WTC11 (cell line): ENCODE measurements around the gene PRRT1. TPM values are rescaled to one million over a fixed set of nuclear protein-coding genes. Genes with fewer than 3 reads are reported as not detected.
A peak's percentile ranks its signal among the peaks of the same experiment; 100 is the strongest.

Source experiments
- ATAC-seq: fragments of 200-7000 bp; cut with Tn5 transposase; 2 replicates; pipeline ENCODE4 v1.10.0; 2021; ENCODE audit warnings: mild to moderate bottlenecking, moderate library complexity
- CTCF ChIA-PET: fragments of 300-600 bp; sonication (Branson Sonifier 250); formaldehyde crosslinking; loops from one replicate; lab custom pipeline; 2021; ENCODE audit warnings: antibody characterized with exemption; lab: Charles Lee
- POLR2A ChIA-PET: fragments of 350-600 bp; sonication (Branson Sonifier 250); formaldehyde crosslinking; loops from one replicate; lab custom pipeline; 2021; ENCODE audit warnings: antibody characterized with exemption; lab: Charles Lee
- DNase-seq: peaks from one replicate; pipeline ENCODE4 v3.0.0; 2021; ENCODE audit warnings: low spot score
- H3K27ac Mint-ChIP-seq: 2 replicates; pipeline ENCODE4 v1.8.0; 2021; ENCODE audit warnings: mixed read lengths
- H3K27me3 Mint-ChIP-seq: 2 replicates; pipeline ENCODE4 v1.8.0; 2021; ENCODE audit warnings: low read depth, mild to moderate bottlenecking, moderate library complexity, mixed read lengths
- H3K36me3 Mint-ChIP-seq: 2 replicates; pipeline ENCODE4 v1.8.0; 2021; ENCODE audit warnings: mixed read lengths
- H3K4me1 Mint-ChIP-seq: 2 replicates; pipeline ENCODE4 v1.8.0; 2022; ENCODE audit warnings: mixed read lengths
- H3K4me3 Mint-ChIP-seq: 2 replicates; pipeline ENCODE4 v1.8.0; 2021; ENCODE audit warnings: mild to moderate bottlenecking, moderate library complexity, mixed read lengths
- H3K9me3 Mint-ChIP-seq: 2 replicates; pipeline ENCODE4 v1.8.0; 2021; ENCODE audit warnings: mixed read lengths
- ESRRA ChIP-seq: sonication (generic); formaldehyde crosslinking; IDR thresholded peaks from 2 replicates; pipeline ENCODE4 v1.8.1; 2022; ENCODE audit warnings: mild to moderate bottlenecking, missing genetic modification reagents, borderline replicate concordance
- FOXK1 ChIP-seq: sonication (generic); formaldehyde crosslinking; IDR thresholded peaks from 2 replicates; pipeline ENCODE4 v1.8.0; 2022; ENCODE audit warnings: mild to moderate bottlenecking, moderate library complexity, missing genetic modification reagents
- IRF1 ChIP-seq: sonication (generic); formaldehyde crosslinking; IDR thresholded peaks from 2 replicates; pipeline ENCODE4 v1.8.0; 2023; ENCODE audit warnings: missing genetic modification reagents
- IRF2 ChIP-seq: sonication (generic); formaldehyde crosslinking; IDR thresholded peaks from 2 replicates; pipeline ENCODE4 v1.8.0; 2022; ENCODE audit warnings: low read depth, missing genetic modification reagents, borderline replicate concordance
- MXD4 ChIP-seq: fragments of 250-450 bp; sonication (Bioruptor Pico); IDR thresholded peaks from 2 replicates; pipeline ENCODE4 v1.8.0; 2021; ENCODE audit warnings: mild to moderate bottlenecking, moderate library complexity, borderline replicate concordance
- NFATC4 ChIP-seq: fragments of 250-450 bp; sonication (Bioruptor Pico); IDR thresholded peaks from 2 replicates; pipeline ENCODE4 v1.9.0; 2021; ENCODE audit warnings: mild to moderate bottlenecking
- SMAD3 ChIP-seq: sonication (generic); formaldehyde crosslinking; IDR thresholded peaks from 2 replicates; pipeline ENCODE4 v1.8.0; 2022; ENCODE audit warnings: missing genetic modification reagents, mild to moderate bottlenecking, borderline replicate concordance
- TEAD1 ChIP-seq: sonication (generic); formaldehyde crosslinking; IDR thresholded peaks from 2 replicates; pipeline ENCODE4 v1.8.0; 2022; ENCODE audit warnings: mild to moderate bottlenecking, missing genetic modification reagents
- ZNF138 ChIP-seq: sonication (generic); formaldehyde crosslinking; conservative IDR thresholded peaks from 2 replicates; pipeline ENCODE4 v1.8.1; 2022; ENCODE audit warnings: mild to moderate bottlenecking, moderate library complexity, missing genetic modification reagents
- ZNF263 ChIP-seq: sonication (generic); formaldehyde crosslinking; IDR thresholded peaks from 2 replicates; pipeline ENCODE4 v1.8.1; 2022; ENCODE audit warnings: low read depth, mild to moderate bottlenecking, moderate library complexity, missing genetic modification reagents
- ZNF281 ChIP-seq: sonication (generic); formaldehyde crosslinking; IDR thresholded peaks from 2 replicates; pipeline ENCODE4 v1.8.0; 2023; ENCODE audit warnings: mild to moderate bottlenecking, missing genetic modification reagents
- ZNF317 ChIP-seq: sonication (generic); formaldehyde crosslinking; IDR thresholded peaks from 2 replicates; pipeline ENCODE4 v1.8.1; 2023; ENCODE audit warnings: low read depth, mild to moderate bottlenecking, moderate library complexity, missing genetic modification reagents, borderline replicate concordance
- ZNF671 ChIP-seq: fragments of 250-450 bp; sonication (Bioruptor Pico); IDR thresholded peaks from 2 replicates; pipeline ENCODE4 v1.8.0; 2021; ENCODE audit warnings: mild to moderate bottlenecking
- total RNA-seq: library from RNA; stranded (reverse); gene quantifications from 3 replicates; pipeline ENCODE4 v1.2.3, GENCODE V29; 2021
- TF ChIP-seq, protein P1 (sequence below): sonication (generic); formaldehyde crosslinking; IDR thresholded peaks from 2 replicates; pipeline ENCODE4 v1.8.1; 2022; ENCODE audit warnings: mild to moderate bottlenecking, missing genetic modification reagents, moderate library complexity, borderline replicate concordance

PRRT1 gene
- total RNA-seq, 1 experiment from 2014 or later: 1.6 TPM

GRCh38 chr6:32109765-32110160 lies 42.0 kb downstream of the PRRT1 start (continued):
- TF ChIP-seq, protein P1, sequence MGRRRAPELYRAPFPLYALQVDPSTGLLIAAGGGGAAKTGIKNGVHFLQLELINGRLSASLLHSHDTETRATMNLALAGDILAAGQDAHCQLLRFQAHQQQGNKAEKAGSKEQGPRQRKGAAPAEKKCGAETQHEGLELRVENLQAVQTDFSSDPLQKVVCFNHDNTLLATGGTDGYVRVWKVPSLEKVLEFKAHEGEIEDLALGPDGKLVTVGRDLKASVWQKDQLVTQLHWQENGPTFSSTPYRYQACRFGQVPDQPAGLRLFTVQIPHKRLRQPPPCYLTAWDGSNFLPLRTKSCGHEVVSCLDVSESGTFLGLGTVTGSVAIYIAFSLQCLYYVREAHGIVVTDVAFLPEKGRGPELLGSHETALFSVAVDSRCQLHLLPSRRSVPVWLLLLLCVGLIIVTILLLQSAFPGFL (CRISPR knock-in tag): no peak
- TF ChIP-seq ZNF317 (CRISPR knock-in tag) (no peak), SMAD3 (no peak), MXD4 (CRISPR knock-in tag) (no peak), IRF2 (CRISPR knock-in tag) (no peak), ZNF138 (CRISPR knock-in tag) (no peak), ZNF281 (CRISPR knock-in tag) (no peak)

DNA sequence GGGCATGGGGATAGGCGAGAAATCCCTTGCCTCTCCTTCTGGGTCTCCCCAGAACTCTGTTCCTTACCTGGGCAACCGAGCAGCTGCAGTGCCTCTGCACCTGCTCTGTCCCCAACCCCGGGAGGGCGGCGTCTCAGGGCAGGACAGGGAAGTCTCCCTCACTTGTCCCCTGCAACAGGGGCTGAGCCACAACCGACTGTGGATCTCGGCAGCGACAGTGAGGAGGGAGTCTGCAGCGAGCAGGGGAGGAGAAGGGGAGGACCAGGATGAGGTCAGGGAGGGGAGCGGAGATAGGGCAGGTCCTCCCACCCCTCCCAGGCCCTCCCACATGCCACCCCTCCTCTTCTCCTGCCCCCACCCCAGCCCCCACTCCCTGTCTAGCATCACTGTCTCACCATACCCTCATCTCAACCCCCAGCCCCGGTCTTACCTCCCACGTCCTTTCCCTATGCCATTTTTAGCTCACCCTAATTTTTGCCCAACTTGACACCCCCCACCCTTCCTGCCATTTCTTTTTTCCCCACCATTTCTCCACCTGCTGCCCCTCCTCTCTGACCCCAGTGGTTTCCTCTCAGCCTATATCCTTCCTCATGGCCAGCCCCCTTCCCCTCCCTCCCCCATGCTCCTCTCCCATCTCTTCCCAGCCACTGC lies 42.5 kb downstream of the PRRT1 start, which contains the start of gene TNXB:
TNXB (minus strand) TSS at position 225 of the 651 bp plus-strand sequence. CDS start 11,140 bp downstream, outside the sequence.
- no peaks in the 10 kb centered on the region for H3K9me3 Mint-ChIP-seq

GRCh38 chr6:32108727-32109113 lies 43.0 kb downstream of the PRRT1 start:
- H3K27me3 Mint-ChIP-seq: peaks cover 23% of the 10 kb centered on the region
- ATAC-seq (no peak), DNase-seq (no peak)
- no peaks in the 10 kb centered on the region for H3K36me3 Mint-ChIP-seq
- no peak overlapping the region for H3K4me3 Mint-ChIP-seq
- H3K27ac Mint-ChIP-seq: no peak overlapping the region
- peaks cover 20% of the 10 kb centered on the region for H3K4me1 Mint-ChIP-seq
- H3K9me3 Mint-ChIP-seq: no peaks in the 10 kb centered on the region
- ChIA-PET POLR2A (interaction anchor here (0.8 kb wide), 1 partner anchor 21 kb away, joined by 4 read pairs; the partner anchor contains the start of gene FKBPL), CTCF (interaction anchor here (1.3 to 3.4 kb wide), 7 partner anchors 9 to 61 kb away, joined by 5 to 20 read pairs (median 6); no protein-coding TSS in a partner anchor)
- TF ChIP-seq NFATC4: no peak
- no peak for TF ChIP-seq ZNF317 (CRISPR knock-in tag)
- no peak for TF ChIP-seq ESRRA (CRISPR knock-in tag)
- TF ChIP-seq FOXK1 (CRISPR knock-in tag): no peak

More for the DNA sequence above, 42.5 kb downstream of the PRRT1 start, which contains the start of gene TNXB:
- H3K36me3 Mint-ChIP-seq: no peaks in the 10 kb centered on the region
- TF ChIP-seq FOXK1 (CRISPR knock-in tag) (no peak), ZNF263 (peak; percentile 62; the same call in 1 of the 2 replicates)
- H3K27me3 Mint-ChIP-seq: peaks cover 23% of the 10 kb centered on the region
- no peak within 1 kb of the TSS for H3K27ac Mint-ChIP-seq
- no peak for DNase-seq
- ChIA-PET CTCF (interaction anchor here (0.6 to 3.4 kb wide), 10 partner anchors 8 to 86 kb away, joined by 3 to 20 read pairs (median 6); no protein-coding TSS in a partner anchor), POLR2A (interaction anchor here (0.5 to 0.8 kb wide), 4 partner anchors 10 to 863 kb away, joined by 3 to 6 read pairs (median 4); partner anchors contain the start of gene FKBPL)
- H3K4me3 Mint-ChIP-seq: no peak within 1 kb of the TSS
- peaks cover 20% of the 10 kb centered on the region for H3K4me1 Mint-ChIP-seq
- peak; percentile 6 for ATAC-seq

DNA sequence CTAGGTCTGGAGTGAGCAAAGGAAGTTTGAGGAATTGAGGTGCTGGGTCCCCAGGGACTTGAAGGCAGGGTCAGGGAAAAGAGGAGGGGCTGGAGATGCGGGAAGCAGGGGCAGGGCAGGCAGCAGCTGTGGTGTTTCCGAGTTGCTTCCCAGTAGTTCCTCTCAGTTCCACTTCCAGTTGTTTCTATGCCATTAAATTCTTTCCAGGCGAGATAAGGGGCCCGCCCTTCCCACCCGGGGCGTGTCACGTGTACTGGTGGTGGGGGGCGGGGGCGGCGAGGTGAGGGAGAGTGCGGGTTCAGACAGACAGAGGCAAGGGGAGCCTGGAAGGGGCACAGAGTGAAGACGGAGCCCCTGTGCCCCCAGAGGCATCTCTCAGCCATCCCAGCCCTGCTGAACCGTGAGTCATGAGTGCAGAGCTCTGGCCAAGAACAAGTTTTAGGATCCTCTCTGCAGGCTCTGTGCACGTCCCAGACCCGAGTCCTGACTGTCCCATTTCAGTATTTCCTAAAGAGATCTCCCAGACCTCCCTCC lies 43.6 kb downstream of the PRRT1 start:
- Mint-ChIP-seq H3K27ac (no peak overlapping the region), H3K27me3 (peaks cover 26% of the 10 kb centered on the region), H3K36me3 (no peaks in the 10 kb centered on the region), H3K9me3 (no peaks in the 10 kb centered on the region), H3K4me1 (peaks cover 20% of the 10 kb centered on the region), H3K4me3 (peak overlapping the region; percentile 14)
- ChIA-PET POLR2A (interaction anchor here (0.8 kb wide), 1 partner anchor 22 kb away, joined by 4 read pairs; the partner anchor contains the start of gene FKBPL), CTCF (interaction anchor here (1.0 to 3.4 kb wide), 9 partner anchors 9 to 62 kb away, joined by 3 to 20 read pairs (median 6); no protein-coding TSS in a partner anchor)
- no peak for TF ChIP-seq FOXK1 (CRISPR knock-in tag)
- TF ChIP-seq IRF1 (CRISPR knock-in tag): no peak
- TF ChIP-seq ZNF671 (CRISPR knock-in tag): no peak
- no peak for TF ChIP-seq TEAD1 (CRISPR knock-in tag)
- no peak for DNase-seq
- peak; percentile 18 for ATAC-seq
